Memory B cell (primary cell): Measurements from ENCODE around the gene MTHFD2L.

Experiments used
- ATAC-seq: fragments of 150-1000 bp; cut with Tn5 transposase; 2 replicates; pipeline ENCODE4 v1.10.0; 2021; ENCODE audit warnings: low read depth, mild to moderate bottlenecking, moderate library complexity
- DNase-seq, 2 donors: peaks; one replicate each; pipeline ENCODE4 v3.0.0; 2022; ENCODE audit warnings: low spot score in 2 of 2
- H3K27ac Mint-ChIP-seq: one replicate; pipeline ENCODE4 v1.8.0; 2022; ENCODE audit warnings: mild to moderate bottlenecking, moderate library complexity, mixed read lengths
- H3K27me3 Mint-ChIP-seq: one replicate; pipeline ENCODE4 v1.8.0; 2022; ENCODE audit warnings: mixed read lengths
- H3K36me3 Mint-ChIP-seq: one replicate; pipeline ENCODE4 v1.8.0; 2022; ENCODE audit warnings: mild to moderate bottlenecking, mixed read lengths
- H3K4me1 Mint-ChIP-seq: one replicate; pipeline ENCODE4 v1.8.0; 2022; ENCODE audit warnings: mixed read lengths
- H3K4me3 Mint-ChIP-seq: one replicate; pipeline ENCODE4 v1.8.0; 2022; ENCODE audit warnings: mild to moderate bottlenecking, moderate library complexity, mixed read lengths
- H3K9me3 Mint-ChIP-seq: one replicate; pipeline ENCODE4 v1.8.0; 2022; ENCODE audit warnings: mixed read lengths

MTHFD2L gene

DNA sequence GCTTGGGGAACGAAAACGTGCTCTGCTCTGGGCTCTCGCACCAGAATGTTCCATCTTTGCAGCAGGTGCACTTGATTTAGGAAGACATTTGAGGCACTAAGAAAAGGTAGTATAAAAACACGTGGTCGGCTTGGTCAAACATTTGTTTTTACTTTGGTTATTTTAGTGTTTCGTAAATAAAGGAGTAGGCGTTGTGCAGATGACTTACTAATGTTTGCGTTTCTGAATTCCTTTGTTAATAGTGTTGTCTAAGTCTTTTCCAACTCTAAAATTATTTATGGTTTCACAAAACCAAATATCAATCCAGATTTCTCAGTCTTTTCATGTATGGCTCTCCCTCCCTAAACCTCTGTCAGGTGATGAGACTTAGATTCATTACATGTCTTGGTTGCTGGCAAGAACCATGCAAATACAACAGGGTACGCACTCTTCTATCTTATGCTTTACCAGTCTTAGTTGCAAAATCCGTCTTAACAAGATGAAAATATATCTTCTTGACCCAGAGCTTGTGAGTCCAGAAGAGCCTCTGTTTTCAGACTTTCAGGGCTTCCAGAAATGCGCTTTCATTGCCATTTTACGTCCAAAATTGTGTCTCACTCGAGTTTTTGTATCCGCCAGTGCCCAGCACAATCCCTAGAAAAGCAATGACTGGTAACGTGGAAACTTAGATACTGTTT, 686 bp downstream of the MTHFD2L start:
- no peaks in the 10 kb centered on the region for H3K9me3 Mint-ChIP-seq
- ATAC-seq (no peak), DNase-seq (no peak)
- H3K4me1 Mint-ChIP-seq, result peaks cover 11% of the 10 kb centered on the region
- H3K27ac Mint-ChIP-seq, result peak overlapping the region; percentile 93
- H3K4me3 Mint-ChIP-seq, result peak overlapping the region; percentile 88
- H3K36me3 Mint-ChIP-seq, result peaks cover 6% of the 10 kb centered on the region
- no peaks in the 10 kb centered on the region for H3K27me3 Mint-ChIP-seq

DNA sequence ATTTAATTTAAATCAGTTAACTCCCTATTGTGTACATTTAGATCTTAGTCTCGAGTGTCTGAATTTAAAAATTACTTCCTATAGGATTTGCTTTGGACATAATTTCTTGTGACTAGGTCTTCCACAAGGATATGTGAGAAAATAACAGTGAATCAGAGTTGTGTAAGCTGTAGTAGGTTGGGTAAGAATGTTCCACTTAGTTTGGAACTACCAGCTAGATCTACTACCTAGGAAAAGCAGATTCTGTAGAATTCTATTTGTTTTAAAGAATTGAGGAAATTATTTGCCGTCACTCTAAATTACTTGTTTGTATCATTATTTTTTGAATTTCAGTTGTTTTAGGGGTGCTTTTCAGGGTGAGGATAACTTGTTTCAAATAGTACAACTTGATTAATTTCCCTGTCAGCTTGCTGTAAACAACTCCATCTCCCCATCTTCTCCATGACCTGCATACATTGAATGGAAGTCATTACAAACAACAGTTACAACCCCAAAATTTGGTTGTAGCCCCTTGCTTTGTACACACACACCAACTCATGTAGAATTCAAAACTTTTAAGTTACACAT, 1.3 kb downstream of the MTHFD2L start:
- no peaks in the 10 kb centered on the region for H3K27me3 Mint-ChIP-seq
- peak overlapping the region; percentile 88 for H3K4me3 Mint-ChIP-seq
- DNase-seq (no peak), ATAC-seq (no peak)
- no peak overlapping the region for H3K27ac Mint-ChIP-seq
- peaks cover 11% of the 10 kb centered on the region for H3K4me1 Mint-ChIP-seq
- H3K36me3 Mint-ChIP-seq, result peaks cover 6% of the 10 kb centered on the region
- H3K9me3 Mint-ChIP-seq, result no peaks in the 10 kb centered on the region

DNA sequence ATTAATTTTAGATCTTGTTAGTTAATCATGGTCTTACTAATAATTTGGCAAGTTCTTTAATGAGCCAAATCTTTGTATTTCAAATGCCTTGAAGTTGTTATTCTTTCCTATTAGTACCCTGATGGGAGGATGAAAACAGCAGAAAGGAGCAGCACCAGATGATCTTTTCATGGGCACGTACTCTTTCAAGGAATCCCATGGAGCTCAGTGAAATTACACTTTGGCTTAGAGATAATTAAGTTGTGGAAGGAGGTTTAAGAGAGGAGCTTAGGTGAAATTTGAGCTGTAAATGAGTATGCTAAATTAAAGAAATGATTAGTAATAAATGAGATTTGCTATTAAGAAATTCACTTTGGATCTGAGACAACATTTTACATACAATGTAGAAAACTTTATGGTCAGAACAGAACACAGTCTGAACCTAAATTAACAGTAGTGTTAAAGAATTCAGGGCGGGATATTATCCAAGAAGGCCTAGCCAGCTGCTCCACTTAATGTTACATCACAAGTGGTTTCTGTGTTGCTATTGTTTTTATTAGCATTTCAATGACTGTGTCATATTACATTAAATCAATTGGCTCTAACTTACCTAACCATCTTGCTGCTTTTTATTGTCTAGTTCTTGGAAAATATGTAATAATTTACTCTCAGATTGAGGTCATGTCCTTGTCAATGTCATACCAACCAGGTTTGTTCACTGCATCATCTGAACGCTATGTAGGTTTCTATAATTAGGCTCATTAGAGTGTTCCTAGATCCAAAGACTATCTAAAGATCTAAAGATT, 3.9 kb downstream of the MTHFD2L start:
- no peaks in the 10 kb centered on the region for H3K9me3 Mint-ChIP-seq
- H3K4me3 Mint-ChIP-seq, result no peak overlapping the region
- peaks cover 6% of the 10 kb centered on the region for H3K36me3 Mint-ChIP-seq
- H3K27ac Mint-ChIP-seq, result no peak overlapping the region
- DNase-seq (no peak), ATAC-seq (no peak)
- H3K4me1 Mint-ChIP-seq, result peaks cover 16% of the 10 kb centered on the region
- no peaks in the 10 kb centered on the region for H3K27me3 Mint-ChIP-seq

DNA sequence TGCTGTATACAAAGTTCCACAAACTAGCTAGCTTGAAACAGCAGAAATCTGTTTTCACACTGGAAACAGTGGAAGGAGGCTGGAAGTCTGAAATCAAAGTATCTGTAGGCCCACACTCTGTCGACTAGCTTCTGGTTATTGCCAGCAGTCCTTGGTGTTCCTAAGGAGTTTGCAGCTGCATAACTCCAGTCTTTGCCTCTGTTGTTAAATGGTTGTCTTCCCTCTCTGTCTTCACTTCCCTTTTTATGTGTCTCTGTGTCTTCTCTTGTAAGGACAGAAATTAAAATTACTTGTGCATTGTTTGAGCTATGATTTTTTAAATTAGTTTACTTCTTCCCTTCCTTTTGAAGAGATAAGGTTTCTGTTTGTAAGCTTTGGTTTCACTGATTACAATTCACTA, 8.2 kb downstream of the MTHFD2L start:
- H3K27me3 Mint-ChIP-seq, result no peaks in the 10 kb centered on the region
- no peak overlapping the region for H3K4me3 Mint-ChIP-seq
- no peak for DNase-seq
- peaks cover 6% of the 10 kb centered on the region for H3K36me3 Mint-ChIP-seq
- ATAC-seq, result peak; percentile 41
- peaks cover 7% of the 10 kb centered on the region for H3K4me1 Mint-ChIP-seq
- no peak overlapping the region for H3K27ac Mint-ChIP-seq
- H3K9me3 Mint-ChIP-seq, result no peaks in the 10 kb centered on the region

DNA sequence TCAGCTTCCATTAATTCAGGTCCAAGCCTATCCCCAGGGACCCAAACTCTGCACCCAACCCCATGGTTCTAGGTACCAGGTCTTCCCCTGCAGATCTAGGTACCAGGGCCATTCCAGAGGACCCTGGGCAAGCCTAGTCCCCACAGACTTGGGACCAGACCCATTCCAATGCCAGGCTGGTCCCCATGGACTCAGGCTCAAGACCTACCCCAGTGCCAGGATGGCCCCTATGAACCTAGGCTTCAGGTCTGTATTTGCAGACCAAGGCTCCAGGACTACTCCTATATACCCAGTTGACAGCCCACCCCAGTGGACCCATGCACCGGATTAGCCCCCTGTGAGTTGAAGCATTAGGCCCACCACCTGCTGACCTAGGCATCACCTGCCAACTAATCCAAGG, 8.9 kb downstream of the MTHFD2L start:
- Mint-ChIP-seq H3K4me3 (no peak overlapping the region), H3K9me3 (no peaks in the 10 kb centered on the region), H3K4me1 (peaks cover 5% of the 10 kb centered on the region), H3K27me3 (no peaks in the 10 kb centered on the region), H3K27ac (no peak overlapping the region), H3K36me3 (no peaks in the 10 kb centered on the region)
- DNase-seq (no peak), ATAC-seq (no peak)

DNA sequence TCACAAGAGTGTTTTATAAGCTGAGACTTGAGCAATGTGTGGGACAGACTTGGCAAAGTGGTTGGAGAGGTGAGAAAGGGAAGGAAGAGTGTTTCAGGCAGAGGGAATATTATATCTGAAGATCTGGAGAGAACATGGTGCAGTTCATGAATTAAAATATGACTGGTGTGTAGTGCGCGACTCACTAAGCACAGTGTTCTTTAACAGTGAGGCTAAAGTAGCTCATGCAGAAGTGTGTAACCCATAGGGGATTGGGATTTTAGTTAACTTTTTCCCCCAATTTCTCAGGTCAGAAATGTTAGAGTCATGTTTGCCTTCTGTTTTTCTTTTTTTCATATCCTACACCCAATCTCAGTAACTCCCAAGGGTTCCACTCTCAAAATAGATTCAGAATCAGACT, 9.7 kb downstream of the MTHFD2L start:
- DNase-seq (no peak), ATAC-seq (no peak)
- Mint-ChIP-seq H3K36me3 (no peaks in the 10 kb centered on the region), H3K27ac (no peak overlapping the region), H3K4me3 (no peak overlapping the region), H3K27me3 (no peaks in the 10 kb centered on the region), H3K4me1 (peaks cover 5% of the 10 kb centered on the region), H3K9me3 (no peaks in the 10 kb centered on the region)

DNA sequence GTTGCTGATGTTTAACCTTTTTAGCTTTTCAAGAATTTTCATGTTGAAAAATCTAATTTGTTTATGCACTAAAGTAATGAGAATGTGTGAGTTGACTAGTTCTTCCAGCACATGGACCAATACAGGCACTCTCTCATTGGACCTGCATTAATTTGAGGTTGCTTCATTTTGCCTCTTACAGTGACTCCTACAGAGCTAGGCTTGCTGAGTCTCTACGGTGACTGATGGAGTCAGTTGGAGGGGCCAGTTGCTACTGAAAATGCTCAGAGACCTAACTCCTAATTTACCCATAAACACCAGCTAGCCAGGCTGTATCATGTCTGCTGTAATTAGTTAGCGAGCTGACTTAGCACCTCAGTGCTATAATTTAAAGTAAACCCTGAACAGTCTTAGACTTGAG, 10.9 kb downstream of the MTHFD2L start:
- DNase-seq (no peak), ATAC-seq (no peak)
- Mint-ChIP-seq H3K9me3 (no peaks in the 10 kb centered on the region), H3K27me3 (no peaks in the 10 kb centered on the region), H3K27ac (no peak overlapping the region), H3K4me3 (no peak overlapping the region), H3K4me1 (peaks cover 5% of the 10 kb centered on the region), H3K36me3 (no peaks in the 10 kb centered on the region)

DNA sequence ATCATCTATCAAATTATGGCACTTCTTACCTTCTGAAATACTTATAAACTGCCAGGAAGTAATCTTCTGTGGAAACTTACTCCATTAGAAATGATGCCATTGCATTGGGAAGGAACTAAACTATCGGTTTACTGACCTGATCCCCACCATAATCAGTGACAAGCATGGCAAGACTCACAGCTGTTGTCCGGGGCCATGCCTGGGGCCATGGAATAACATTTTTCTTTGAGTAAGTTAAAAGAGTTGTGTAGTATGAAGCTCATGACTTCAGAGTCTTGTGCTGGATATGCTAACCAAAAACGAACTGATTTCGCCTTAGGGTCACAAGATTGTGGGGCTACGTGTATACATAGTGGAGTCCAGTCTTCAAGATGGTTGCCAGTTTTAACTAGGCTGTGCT, 15.4 kb downstream of the MTHFD2L start:
- Mint-ChIP-seq H3K4me1 (no peaks in the 10 kb centered on the region), H3K36me3 (peaks cover 8% of the 10 kb centered on the region), H3K27me3 (no peaks in the 10 kb centered on the region), H3K9me3 (no peaks in the 10 kb centered on the region), H3K27ac (no peak overlapping the region), H3K4me3 (no peak overlapping the region)
- ATAC-seq (no peak), DNase-seq (no peak)

DNA sequence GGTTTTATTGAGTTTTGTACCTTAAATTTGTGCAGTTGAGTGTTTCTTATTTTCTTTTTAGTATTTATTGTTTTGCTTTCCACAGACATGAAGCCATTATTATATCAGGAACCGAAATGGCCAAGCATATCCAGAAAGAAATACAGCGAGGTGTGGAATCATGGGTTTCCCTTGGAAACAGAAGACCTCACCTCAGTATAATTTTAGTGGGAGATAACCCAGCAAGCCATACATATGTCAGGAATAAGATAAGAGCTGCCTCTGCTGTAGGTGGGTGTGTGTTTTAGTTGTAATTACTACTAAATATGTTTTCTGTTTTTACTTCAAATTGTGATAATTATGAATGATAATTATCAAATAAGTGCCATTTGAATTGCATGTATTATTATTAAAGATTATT, 16.5 kb downstream of the MTHFD2L start:
- H3K9me3 Mint-ChIP-seq, result no peaks in the 10 kb centered on the region
- H3K27me3 Mint-ChIP-seq, result no peaks in the 10 kb centered on the region
- no peak overlapping the region for H3K4me3 Mint-ChIP-seq

DNA sequence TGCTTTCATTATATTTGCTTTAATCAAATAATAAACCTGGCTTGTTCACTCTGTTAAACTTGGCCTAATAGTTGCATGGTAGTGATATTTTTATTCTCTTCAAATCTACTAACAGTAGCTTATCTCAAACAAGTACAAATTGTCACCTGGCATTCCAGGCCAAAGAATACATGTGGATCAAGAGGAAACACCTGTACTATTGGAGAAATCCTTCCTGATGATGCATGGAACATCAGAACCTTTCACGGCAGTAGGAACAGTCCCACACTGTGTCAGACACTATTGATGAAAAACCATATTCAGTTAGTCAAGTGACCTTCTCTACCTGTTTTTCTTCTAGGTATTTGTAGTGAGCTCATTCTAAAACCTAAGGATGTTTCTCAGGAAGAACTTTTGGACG, 17.0 kb downstream of the MTHFD2L start:
- Mint-ChIP-seq H3K4me3 (no peak overlapping the region), H3K27ac (no peak overlapping the region), H3K9me3 (no peaks in the 10 kb centered on the region), H3K4me1 (no peaks in the 10 kb centered on the region), H3K27me3 (no peaks in the 10 kb centered on the region), H3K36me3 (peaks cover 8% of the 10 kb centered on the region)
- DNase-seq (no peak), ATAC-seq (no peak)

More for the DNA sequence above, 16.5 kb downstream of the MTHFD2L start:
- Mint-ChIP-seq H3K36me3 (peaks cover 8% of the 10 kb centered on the region), H3K27ac (no peak overlapping the region), H3K4me1 (no peaks in the 10 kb centered on the region)
- DNase-seq (no peak), ATAC-seq (no peak)

DNA sequence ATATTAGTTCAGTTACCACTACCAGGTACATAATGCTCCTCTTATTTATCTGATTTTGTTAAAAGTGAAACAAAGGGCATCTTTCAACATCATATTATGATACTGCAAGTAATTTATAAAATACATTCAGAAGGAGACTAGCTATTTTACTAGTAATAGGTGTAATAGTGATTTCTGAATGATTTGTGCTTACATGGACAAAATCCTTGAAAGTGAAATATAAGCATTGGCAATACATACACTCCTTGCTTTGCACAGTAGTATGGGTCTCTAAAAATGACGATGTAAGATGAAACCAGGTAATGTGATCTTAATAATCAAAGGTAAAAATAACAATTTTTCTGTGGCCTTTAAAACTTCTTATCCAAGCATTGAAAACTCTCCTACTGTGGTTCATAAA, 17.5 kb downstream of the MTHFD2L start:
- DNase-seq, result no peak
- H3K4me1 Mint-ChIP-seq, result no peaks in the 10 kb centered on the region
- no peak overlapping the region for H3K27ac Mint-ChIP-seq
- H3K4me3 Mint-ChIP-seq, result no peak overlapping the region
- peaks cover 8% of the 10 kb centered on the region for H3K36me3 Mint-ChIP-seq
- H3K27me3 Mint-ChIP-seq, result no peaks in the 10 kb centered on the region
- no peak for ATAC-seq
- H3K9me3 Mint-ChIP-seq, result no peaks in the 10 kb centered on the region

DNA sequence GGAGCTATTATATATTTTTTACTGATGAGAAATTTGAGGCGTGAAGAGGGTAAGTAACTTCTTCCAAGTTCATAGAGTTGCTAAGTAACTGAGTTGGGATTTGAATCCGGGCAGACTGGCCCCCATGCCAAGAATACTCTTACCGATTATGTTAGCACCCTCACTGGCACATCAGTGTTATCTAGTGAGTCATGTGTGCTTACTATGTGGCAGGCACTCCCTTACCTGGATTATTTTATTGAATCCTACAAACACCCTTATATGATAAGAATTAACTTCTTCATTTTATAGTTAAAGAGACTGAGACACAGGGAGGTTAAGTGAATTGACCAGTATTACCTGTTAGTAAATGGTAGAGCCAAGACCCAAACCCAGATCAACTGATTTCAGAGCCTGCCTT, 20.9 kb downstream of the MTHFD2L start:
- peaks cover 8% of the 10 kb centered on the region for H3K36me3 Mint-ChIP-seq
- DNase-seq, result no peak
- H3K9me3 Mint-ChIP-seq, result no peaks in the 10 kb centered on the region
- no peak overlapping the region for H3K4me3 Mint-ChIP-seq
- H3K27me3 Mint-ChIP-seq, result no peaks in the 10 kb centered on the region
- ATAC-seq, result no peak
- no peaks in the 10 kb centered on the region for H3K4me1 Mint-ChIP-seq
- H3K27ac Mint-ChIP-seq, result no peak overlapping the region

DNA sequence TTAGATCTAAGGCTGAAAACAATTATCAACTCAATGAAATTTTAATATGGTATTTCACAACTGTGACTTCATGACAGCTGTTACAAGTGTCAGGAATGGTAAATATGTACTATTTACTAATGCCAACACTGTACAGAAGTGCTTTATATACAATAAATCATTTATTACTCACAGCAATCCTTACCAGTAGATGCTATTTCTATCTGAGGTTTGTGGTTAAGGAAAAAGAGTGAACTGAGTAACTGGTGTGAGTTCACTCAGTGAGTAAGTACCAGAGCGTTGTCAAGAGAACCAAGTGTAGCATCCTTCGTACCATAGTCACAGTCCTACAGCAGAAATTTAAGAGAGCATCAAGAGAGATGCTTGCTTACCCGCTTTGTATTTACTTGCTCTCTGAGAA, 23.3 kb downstream of the MTHFD2L start:
- Mint-ChIP-seq H3K27me3 (no peaks in the 10 kb centered on the region), H3K4me1 (no peaks in the 10 kb centered on the region), H3K36me3 (peaks cover 4% of the 10 kb centered on the region), H3K27ac (no peak overlapping the region), H3K9me3 (no peaks in the 10 kb centered on the region), H3K4me3 (no peak overlapping the region)
- ATAC-seq (no peak), DNase-seq (no peak)

DNA sequence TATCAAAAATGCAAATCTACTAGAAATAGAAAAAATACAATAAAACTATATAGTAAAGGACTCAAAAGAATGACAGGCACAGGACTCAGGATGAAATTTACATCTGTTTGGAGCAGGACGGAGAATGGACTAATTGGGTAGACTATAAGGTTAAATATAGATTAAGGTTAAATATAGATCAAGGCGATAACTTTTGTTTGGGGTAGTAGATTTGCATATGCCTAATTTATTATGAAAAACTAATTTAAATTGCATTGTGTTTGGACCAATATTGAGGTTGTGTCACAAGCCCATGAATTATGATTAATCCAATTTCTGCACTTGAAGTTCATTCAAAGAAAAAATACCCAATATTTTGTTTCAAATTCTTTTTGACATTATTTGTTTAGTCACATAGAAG, 31.0 kb downstream of the MTHFD2L start:
- no peak for ATAC-seq

More for the DNA sequence above, 31.0 kb downstream of the MTHFD2L start:
- Mint-ChIP-seq H3K4me1 (no peaks in the 10 kb centered on the region), H3K27me3 (no peaks in the 10 kb centered on the region), H3K36me3 (peaks cover 2% of the 10 kb centered on the region), H3K4me3 (no peak overlapping the region), H3K9me3 (no peaks in the 10 kb centered on the region), H3K27ac (no peak overlapping the region)
- no peak for DNase-seq
